ENCODE measurements around the gene MRGPRD.
"Not testable (repeated sequence)": the region's sequence is repeated elsewhere in the genome, so short reads cannot be mapped to it uniquely, and the experiment has no call there.

The MRGPRD gene

GRCh38 chr11:69005631-69006368 lies 25.0 kb upstream of the MRGPRD start:
- DNase-seq (ENCODE audit: low read depth), result no peak

GRCh38 chr11:69005183-69005630 lies 24.4 kb upstream of the MRGPRD start:
- no peak for DNase-seq (ENCODE audit: low read depth)

- no peak for DNase-seq (ENCODE audit: low read depth)
Observed at GRCh38 chr11:69004411-69005182, 23.8 kb upstream of the MRGPRD start.

GRCh38 chr11:69003866-69004367 lies 23.1 kb upstream of the MRGPRD start:
- DNase-seq (ENCODE audit: low read depth), result no peak

GRCh38 chr11:69003301-69003865 lies 22.6 kb upstream of the MRGPRD start:
- DNase-seq (ENCODE audit: low read depth), result no peak

- no peak for DNase-seq (ENCODE audit: low read depth)
Observed at GRCh38 chr11:69002570-69003231, 21.9 kb upstream of the MRGPRD start.

- no peak for DNase-seq (ENCODE audit: low read depth)
Observed at GRCh38 chr11:69002110-69002569, 21.4 kb upstream of the MRGPRD start.

- no peak for DNase-seq (ENCODE audit: low read depth)
Observed at GRCh38 chr11:69001243-69002081, 20.7 kb upstream of the MRGPRD start.

- no peak for DNase-seq (ENCODE audit: low read depth)
Observed at GRCh38 chr11:69000831-69001242, 20.1 kb upstream of the MRGPRD start.

- no peak for DNase-seq (ENCODE audit: low read depth)
Observed at GRCh38 chr11:69000391-69000790, 19.6 kb upstream of the MRGPRD start.

- not testable (repeated sequence) for DNase-seq (ENCODE audit: low read depth)
Observed at GRCh38 chr11:68999748-69000355, 19.1 kb upstream of the MRGPRD start.

GRCh38 chr11:68999093-68999747 lies 18.4 kb upstream of the MRGPRD start:
- DNase-seq (ENCODE audit: low read depth), result no peak

- no peak for DNase-seq (ENCODE audit: low read depth)
Observed at GRCh38 chr11:68998390-68998911, 17.7 kb upstream of the MRGPRD start.

- no peak for DNase-seq (ENCODE audit: low read depth)
Observed at GRCh38 chr11:68997995-68998348, 17.2 kb upstream of the MRGPRD start.

GRCh38 chr11:68997124-68997994 lies 16.6 kb upstream of the MRGPRD start:
- DNase-seq (ENCODE audit: low read depth), result no peak

- DNase-seq (ENCODE audit: low read depth), result no peak
Observed at GRCh38 chr11:68996376-68997123, 15.8 kb upstream of the MRGPRD start.

GRCh38 chr11:68994894-68995285 lies 14.1 kb upstream of the MRGPRD start:
- DNase-seq (ENCODE audit: low read depth), result no peak

GRCh38 chr11:68994161-68994893 lies 13.5 kb upstream of the MRGPRD start:
- no peak for DNase-seq (ENCODE audit: low read depth)

Data from activated T-helper 9 cell treated with anti-CD3 and anti-CD28 coated beads, Interleukin-2, amount 50 U/mL, for 16 hours (primary cell).